Measurements from ENCODE around the gene SPCS1. TPM values are rescaled to one million over a fixed set of nuclear protein-coding genes. Genes with fewer than 3 reads are reported as not detected.

Gene SPCS1
- total and polyA plus RNA-seq, 12 donors = 42.2 to 409 (median 137) TPM

GRCh38 chr3:52721002-52721729 is 15.3 kb downstream of the SPCS1 start:
- H3K27ac ChIP-seq = no peak overlapping the region
- TF ChIP-seq POLR2A (IDR thresholded peaks at IDR 0.05) (no peak), CTCF (IDR thresholded peaks at IDR 0.05) (no peak)
- no peaks in the 10 kb centered on the region for H3K9me3 ChIP-seq (replicated peaks in 1 of 3)
- H3K36me3 ChIP-seq (replicated peaks in 1 of 2) = peaks cover 0 to 7% of the 10 kb centered on the region in 2 donors
- WGBS, 4 donors = 70 to 87% (median 79%) methylated on average over 6 of the region's 6 CpGs
- no peaks in the 10 kb centered on the region for H3K4me1 ChIP-seq (replicated peaks in 1 of 2)
- no peak for DNase-seq
- intact Hi-C loops (cut with DNase I) = no loop called here
- no peak overlapping the region for H3K4me3 ChIP-seq
- H3K27me3 ChIP-seq = no peaks in the 10 kb centered on the region

DNA sequence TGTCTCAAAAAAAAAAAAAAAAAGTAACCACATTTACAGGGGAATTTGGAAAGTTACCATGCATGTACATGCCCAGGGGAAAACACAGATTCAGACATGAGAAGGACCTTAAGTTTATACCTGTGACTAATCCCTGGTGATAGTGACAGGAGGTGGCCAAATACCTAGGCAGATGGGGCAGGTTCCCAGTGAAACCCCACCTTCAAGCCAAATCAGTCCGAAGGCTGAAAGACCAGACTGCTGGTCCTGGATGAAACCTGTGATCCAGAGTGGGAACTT is 15.8 kb downstream of the SPCS1 start:
- TF ChIP-seq CTCF (IDR thresholded peaks at IDR 0.05) (no peak), POLR2A (IDR thresholded peaks at IDR 0.05) (no peak)
- peaks cover 0 to 7% of the 10 kb centered on the region in 2 donors for H3K36me3 ChIP-seq (replicated peaks in 1 of 2)
- 88 to 95% (median 92%) methylated on average over 1 of the region's 1 CpG for WGBS, 4 donors

DNA sequence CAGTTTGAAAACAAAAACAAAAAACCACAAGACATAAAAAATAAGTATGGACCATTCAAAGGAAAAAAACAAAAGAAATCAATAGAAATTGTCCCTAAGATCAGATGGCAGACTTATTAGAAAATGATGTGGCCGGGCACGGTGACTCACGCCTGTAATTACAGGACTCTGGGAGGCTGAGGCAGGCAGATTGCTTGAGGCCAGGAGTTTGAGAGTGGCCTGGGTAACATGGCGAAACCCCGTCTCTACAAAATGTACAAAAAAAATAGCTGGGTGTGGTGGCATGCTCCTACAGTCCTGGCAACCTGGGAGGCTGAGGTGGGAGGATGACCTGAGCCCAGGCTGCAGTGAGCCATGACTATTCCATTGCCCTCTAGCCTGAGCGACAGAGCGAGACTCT is 16.6 kb downstream of the SPCS1 start:
- Histone ChIP-seq H3K9me3 (replicated peaks in 1 of 3) (no peaks in the 10 kb centered on the region), H3K36me3 (replicated peaks in 1 of 2) (peaks cover 0 to 7% of the 10 kb centered on the region in 2 donors), H3K27me3 (no peaks in the 10 kb centered on the region), H3K4me3 (no peak overlapping the region), H3K4me1 (replicated peaks in 1 of 2) (no peaks in the 10 kb centered on the region), H3K27ac (no peak overlapping the region)
- DNase-seq = no peak
- no peak for TF ChIP-seq POLR2A (IDR thresholded peaks at IDR 0.05)
- no peak for TF ChIP-seq CTCF (IDR thresholded peaks at IDR 0.05)
- 93 to 94% (median 94%) methylated on average over 7 of the region's 7 CpGs for WGBS, 4 donors
- intact Hi-C loops (cut with DNase I) = no loop called here

More for the DNA sequence above, 15.8 kb downstream of the SPCS1 start:
- H3K4me1 ChIP-seq (replicated peaks in 1 of 2) = no peaks in the 10 kb centered on the region
- H3K9me3 ChIP-seq (replicated peaks in 1 of 3) = no peaks in the 10 kb centered on the region
- no peak for DNase-seq
- no peak overlapping the region for H3K27ac ChIP-seq
- intact Hi-C loops (cut with DNase I) = no loop called here
- H3K27me3 ChIP-seq = no peaks in the 10 kb centered on the region
- no peak overlapping the region for H3K4me3 ChIP-seq

GRCh38 chr3:52723935-52724334 is 18.0 kb downstream of the SPCS1 start:
- Histone ChIP-seq H3K4me3 (no peak overlapping the region), H3K36me3 (replicated peaks in 1 of 2) (peaks cover 0 to 2% of the 10 kb centered on the region in 2 donors), H3K27me3 (no peaks in the 10 kb centered on the region), H3K27ac (no peak overlapping the region), H3K4me1 (replicated peaks in 1 of 2) (no peaks in the 10 kb centered on the region), H3K9me3 (replicated peaks in 1 of 3) (no peaks in the 10 kb centered on the region)
- peak in 1 of 7 donors; percentile 7 for DNase-seq
- TF ChIP-seq CTCF (IDR thresholded peaks at IDR 0.05) (no peak), POLR2A (IDR thresholded peaks at IDR 0.05) (no peak)
- intact Hi-C loops (cut with DNase I) = no loop called here
- WGBS, 4 donors = 86 to 98% (median 96%) methylated on average over 3 to 5 of the region's 5 CpGs
